Measurements from ENCODE around the gene ALDH16A1.

GRCh38 chr19:49418511-49418910, 34.5 kb upstream of the ALDH16A1 start:
- TF ChIP-seq, protein P1, sequence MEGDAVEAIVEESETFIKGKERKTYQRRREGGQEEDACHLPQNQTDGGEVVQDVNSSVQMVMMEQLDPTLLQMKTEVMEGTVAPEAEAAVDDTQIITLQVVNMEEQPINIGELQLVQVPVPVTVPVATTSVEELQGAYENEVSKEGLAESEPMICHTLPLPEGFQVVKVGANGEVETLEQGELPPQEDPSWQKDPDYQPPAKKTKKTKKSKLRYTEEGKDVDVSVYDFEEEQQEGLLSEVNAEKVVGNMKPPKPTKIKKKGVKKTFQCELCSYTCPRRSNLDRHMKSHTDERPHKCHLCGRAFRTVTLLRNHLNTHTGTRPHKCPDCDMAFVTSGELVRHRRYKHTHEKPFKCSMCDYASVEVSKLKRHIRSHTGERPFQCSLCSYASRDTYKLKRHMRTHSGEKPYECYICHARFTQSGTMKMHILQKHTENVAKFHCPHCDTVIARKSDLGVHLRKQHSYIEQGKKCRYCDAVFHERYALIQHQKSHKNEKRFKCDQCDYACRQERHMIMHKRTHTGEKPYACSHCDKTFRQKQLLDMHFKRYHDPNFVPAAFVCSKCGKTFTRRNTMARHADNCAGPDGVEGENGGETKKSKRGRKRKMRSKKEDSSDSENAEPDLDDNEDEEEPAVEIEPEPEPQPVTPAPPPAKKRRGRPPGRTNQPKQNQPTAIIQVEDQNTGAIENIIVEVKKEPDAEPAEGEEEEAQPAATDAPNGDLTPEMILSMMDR (IDR thresholded peaks at IDR 0.05) = no peak
- no peak for TF ChIP-seq POLR2A (IDR thresholded peaks at IDR 0.05)
- no peak for TF ChIP-seq EP300 (IDR thresholded peaks at IDR 0.05)
